Upper lobe of left lung (tissue), 4 donors: ENCODE measurements around the gene SYNJ2.

ENCODE experiments used
- POLR2A ChIP-seq, 4 donors: fragments of 450-650 bp; IDR thresholded peaks; one replicate each; pipeline ENCODE4 v1.5.1; 2016 to 2017; ENCODE audit warnings: antibody characterized with exemption in 4 of 4, mild to moderate bottlenecking in 2 of 4
- TF ChIP-seq, protein P1 (sequence below), 6 experiments: fragments of 450-650 bp in 4 of 6; fragments of 200-600 bp in 2 of 6; sonication (generic) in 2 of 6; IDR thresholded peaks; one replicate each; pipeline ENCODE4 v1.5.1; 2016 to 2019; ENCODE audit warnings: antibody characterized with exemption in 6 of 6

DNA sequence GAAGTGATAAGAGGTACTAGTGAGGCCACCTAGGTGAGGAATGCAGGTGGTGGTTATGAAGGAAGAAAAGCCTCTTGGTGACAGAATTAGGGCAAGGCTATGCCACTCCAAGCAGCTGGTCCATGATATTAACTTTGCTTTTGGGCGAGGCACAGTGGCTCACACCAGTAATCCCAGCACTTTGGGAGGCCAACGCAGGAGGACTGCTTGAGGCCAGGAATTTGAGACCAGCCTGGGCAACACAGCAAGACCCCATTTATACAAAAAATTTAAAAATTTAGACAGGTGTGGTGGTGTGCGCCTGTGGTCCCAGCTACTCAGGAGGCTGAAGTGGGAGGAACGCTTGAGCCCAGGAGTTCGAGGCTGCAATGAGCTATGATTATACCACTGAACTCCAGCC is 130.3 kb downstream of the SYNJ2 start:
- no peak for TF ChIP-seq POLR2A (IDR thresholded peaks at IDR 0.05)
- TF ChIP-seq, protein P1, sequence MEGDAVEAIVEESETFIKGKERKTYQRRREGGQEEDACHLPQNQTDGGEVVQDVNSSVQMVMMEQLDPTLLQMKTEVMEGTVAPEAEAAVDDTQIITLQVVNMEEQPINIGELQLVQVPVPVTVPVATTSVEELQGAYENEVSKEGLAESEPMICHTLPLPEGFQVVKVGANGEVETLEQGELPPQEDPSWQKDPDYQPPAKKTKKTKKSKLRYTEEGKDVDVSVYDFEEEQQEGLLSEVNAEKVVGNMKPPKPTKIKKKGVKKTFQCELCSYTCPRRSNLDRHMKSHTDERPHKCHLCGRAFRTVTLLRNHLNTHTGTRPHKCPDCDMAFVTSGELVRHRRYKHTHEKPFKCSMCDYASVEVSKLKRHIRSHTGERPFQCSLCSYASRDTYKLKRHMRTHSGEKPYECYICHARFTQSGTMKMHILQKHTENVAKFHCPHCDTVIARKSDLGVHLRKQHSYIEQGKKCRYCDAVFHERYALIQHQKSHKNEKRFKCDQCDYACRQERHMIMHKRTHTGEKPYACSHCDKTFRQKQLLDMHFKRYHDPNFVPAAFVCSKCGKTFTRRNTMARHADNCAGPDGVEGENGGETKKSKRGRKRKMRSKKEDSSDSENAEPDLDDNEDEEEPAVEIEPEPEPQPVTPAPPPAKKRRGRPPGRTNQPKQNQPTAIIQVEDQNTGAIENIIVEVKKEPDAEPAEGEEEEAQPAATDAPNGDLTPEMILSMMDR (IDR thresholded peaks at IDR 0.05): no peak
